Mononuclear cell (primary cell): ENCODE data around the gene ANAPC5. TPM values are rescaled to one million over a fixed set of nuclear protein-coding genes. Genes with fewer than 3 reads are reported as not detected.
"Not testable (repeated sequence)": the region's sequence is repeated elsewhere in the genome, so short reads cannot be mapped to it uniquely, and the experiment has no call there.

Experiments
- H3K27me3 ChIP-seq: 2 replicates; pipeline ENCODE4 v1.6.0; 2011; ENCODE audit warnings: low read length, control low read depth; ENCODE audit not compliant: insufficient read depth
- H3K4me1 ChIP-seq: 2 replicates; pipeline ENCODE4 v1.5.1; 2011; ENCODE audit warnings: mild to moderate bottlenecking, low read length, control low read depth; ENCODE audit not compliant: insufficient read depth
- H3K4me3 ChIP-seq: 2 replicates; pipeline ENCODE4 v1.5.1; 2011; ENCODE audit warnings: mild to moderate bottlenecking, low read length, moderate library complexity
- H3K9me3 ChIP-seq: 2 replicates; pipeline ENCODE4 v1.5.1; 2011; ENCODE audit warnings: low read depth, mild to moderate bottlenecking, control low read depth, low read length
- total RNA-seq: library from RNA; depleted of rRNA; stranded (reverse); fragments of >200 nt; gene quantifications from one replicate; pipeline ENCODE4 v1.2.3, GENCODE V29; 2012

Gene ANAPC5
- total RNA-seq, 1 donor, result 114 TPM

DNA sequence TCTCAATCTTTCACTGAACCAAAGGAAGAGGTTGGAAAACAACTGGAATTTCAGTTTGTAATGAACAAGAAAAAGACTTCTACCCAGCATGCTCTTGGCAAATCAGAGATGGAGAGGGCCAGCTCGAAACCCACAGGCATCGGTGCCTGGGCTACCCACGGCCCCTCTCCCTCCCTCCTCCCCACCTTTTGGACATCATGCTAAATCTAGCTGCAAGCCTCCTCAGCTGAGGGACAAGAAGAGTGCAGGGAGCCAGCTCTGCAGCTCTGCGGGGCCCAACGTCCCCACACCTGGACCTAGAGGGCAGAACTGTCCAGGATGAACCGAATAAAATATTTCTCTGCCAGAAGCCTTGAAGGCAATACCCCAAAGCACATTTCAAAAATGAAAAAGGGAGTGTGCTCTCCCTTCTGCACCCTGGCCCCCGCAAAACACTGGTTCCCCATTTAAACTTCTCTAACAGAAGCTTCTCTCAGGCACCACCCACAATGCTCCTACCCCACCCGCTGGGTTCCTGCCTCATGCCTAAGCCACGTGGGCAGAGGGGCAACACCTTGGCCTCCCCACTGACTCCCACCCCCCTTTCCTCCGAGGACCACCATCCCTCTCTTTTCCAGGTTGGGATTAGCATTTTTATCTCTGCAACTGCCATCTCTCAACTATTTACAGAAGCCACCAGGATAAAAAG, 63.9 kb downstream of the ANAPC5 start:
- Histone ChIP-seq H3K4me3 (no peak overlapping the region), H3K27me3 (no peaks in the 10 kb centered on the region), H3K9me3 (no peaks in the 10 kb centered on the region), H3K4me1 (peaks cover 76% of the 10 kb centered on the region)

DNA sequence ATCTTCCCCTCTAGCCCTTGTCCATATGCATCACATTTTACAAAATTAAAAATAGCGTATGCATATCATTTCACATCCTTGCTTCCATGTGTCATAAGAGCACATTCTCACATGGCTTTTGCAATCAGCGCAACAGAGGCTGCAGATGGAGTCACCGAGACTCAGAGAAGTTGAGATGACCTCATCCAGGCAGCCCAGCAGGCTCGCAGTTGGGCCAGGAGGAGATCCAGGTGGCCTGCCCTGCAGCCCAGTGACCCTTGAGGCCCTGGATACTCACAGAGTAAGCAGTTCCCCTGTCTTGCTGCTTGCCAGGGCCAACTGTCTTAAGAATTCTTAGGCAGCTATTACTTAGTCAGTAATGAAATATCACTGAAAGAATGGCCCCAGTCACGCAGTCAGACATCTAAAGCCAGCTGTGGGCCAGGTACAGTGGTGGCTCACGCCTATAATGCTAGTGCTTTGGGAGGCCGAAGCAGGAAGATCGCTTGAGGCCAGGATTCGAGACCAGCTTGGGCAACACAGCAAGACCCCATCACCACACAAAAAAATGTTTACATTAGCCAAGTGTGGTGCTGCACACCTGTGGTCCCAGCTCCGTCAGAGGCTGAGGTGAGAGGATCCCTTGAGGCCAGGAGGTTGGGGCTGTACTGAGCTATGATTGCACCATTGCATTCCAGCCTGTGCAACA, 64.8 kb downstream of the ANAPC5 start:
- H3K4me1 ChIP-seq, result peaks cover 67% of the 10 kb centered on the region
- H3K9me3 ChIP-seq, result no peaks in the 10 kb centered on the region
- H3K27me3 ChIP-seq, result no peaks in the 10 kb centered on the region
- no peak overlapping the region for H3K4me3 ChIP-seq

GRCh38 chr12:121285856-121286255, 66.4 kb downstream of the ANAPC5 start:
- Histone ChIP-seq H3K9me3 (no peaks in the 10 kb centered on the region), H3K4me1 (peaks cover 51% of the 10 kb centered on the region), H3K4me3 (no peak overlapping the region), H3K27me3 (no peaks in the 10 kb centered on the region)

DNA sequence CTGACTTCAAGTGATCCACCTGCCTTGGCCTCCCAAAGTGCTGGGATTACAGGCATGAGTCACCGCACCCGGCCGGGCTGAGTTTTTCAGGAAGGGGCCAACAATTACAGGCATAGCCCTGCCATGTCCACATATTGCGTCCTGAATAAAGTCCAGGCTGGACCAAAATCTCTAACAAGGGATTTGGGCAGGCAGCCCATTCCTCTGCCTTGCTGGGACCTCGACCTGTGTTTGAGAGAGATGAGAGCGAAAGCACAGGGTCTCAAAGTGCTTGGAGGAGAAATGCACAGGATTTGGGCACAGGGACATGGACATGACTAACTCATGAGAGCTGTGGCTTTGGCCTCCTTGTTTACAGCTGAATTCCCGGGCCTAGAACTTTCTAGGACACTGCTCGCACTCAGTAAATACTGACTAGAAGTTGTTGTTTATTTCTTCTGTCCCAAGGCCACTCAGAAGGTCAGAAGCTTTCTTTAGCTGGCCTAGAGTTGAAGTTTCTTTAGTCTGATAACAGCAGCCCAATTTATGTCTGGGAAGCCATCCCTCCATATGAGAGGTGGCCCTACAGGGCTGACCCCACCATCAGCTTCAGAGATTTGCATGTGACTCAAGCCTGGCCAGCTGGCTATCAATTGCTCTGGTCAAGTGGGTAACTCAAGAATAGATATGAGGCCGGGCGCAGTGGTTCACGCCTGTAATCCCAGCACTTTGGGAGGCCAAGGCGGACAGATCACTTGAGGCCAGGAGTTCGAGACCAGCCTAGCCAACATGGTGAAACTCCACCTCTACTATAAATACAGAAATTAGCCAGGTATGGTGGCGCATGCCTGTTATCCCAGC, 67.4 kb downstream of the ANAPC5 start:
- Histone ChIP-seq H3K4me1 (peaks cover 43% of the 10 kb centered on the region), H3K27me3 (no peaks in the 10 kb centered on the region), H3K9me3 (no peaks in the 10 kb centered on the region), H3K4me3 (no peak overlapping the region)

DNA sequence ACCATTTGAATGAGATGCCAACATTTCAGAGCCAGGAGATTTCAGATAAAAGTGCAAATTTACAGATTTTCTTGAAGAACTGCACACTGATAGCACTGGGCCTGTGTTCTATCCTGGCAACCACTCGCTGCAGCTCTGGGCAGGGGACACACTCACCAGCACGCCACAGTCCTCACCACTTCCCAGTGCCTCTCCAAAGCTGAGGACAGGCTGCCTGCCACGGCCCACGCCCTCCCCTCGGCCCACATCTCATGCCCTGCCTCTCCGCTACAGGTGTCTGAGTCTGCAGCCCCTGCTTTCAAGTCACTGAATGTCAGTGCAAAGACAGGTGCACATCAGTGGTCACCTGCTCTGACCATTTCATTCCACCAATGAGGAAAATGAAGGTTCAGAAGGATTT, 68.4 kb downstream of the ANAPC5 start:
- no peak overlapping the region for H3K4me3 ChIP-seq
- peaks cover 43% of the 10 kb centered on the region for H3K4me1 ChIP-seq
- H3K9me3 ChIP-seq, result no peaks in the 10 kb centered on the region
- H3K27me3 ChIP-seq, result no peaks in the 10 kb centered on the region

DNA sequence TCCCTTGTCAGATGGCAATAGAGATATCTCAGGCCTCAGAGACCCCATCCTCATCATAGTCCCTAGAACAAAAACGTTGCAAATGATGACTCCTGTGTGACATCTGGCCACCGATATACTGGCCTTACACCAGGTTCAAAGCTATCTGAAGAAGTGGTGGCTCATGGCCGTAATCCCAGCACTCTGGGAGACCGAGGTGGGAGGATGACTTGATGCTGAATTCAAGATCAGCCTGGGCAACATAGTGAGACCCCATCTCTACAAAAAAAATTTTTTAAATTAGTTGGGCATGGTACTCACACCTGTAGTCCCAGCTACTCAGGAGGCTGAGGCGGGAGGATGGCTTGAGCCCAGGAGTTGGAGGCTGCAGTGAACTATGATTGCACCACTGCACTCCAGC, 68.8 kb downstream of the ANAPC5 start:
- H3K27me3 ChIP-seq, result no peaks in the 10 kb centered on the region
- no peak overlapping the region for H3K4me3 ChIP-seq
- peaks cover 42% of the 10 kb centered on the region for H3K4me1 ChIP-seq
- no peaks in the 10 kb centered on the region for H3K9me3 ChIP-seq

DNA sequence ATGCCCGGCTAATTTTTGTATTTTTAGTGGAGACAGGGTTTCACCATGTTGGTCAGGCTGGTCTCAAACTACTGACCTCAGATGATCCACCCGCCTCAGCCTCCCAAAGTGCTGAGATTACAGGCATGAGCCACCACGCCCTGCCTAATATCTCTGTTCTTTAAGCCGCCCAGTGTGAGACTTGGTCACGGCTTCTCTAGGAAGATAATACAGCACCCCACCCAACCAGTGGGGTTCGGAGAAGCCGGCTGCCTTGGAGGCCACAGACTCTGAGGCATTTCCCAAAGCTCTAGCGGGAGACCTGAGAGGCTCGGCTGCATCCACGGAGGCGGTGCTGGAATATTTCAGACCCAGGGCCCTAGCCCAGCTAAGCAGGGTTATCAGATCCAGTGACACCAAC, 69.3 kb downstream of the ANAPC5 start:
- H3K27me3 ChIP-seq, H3K4me3 ChIP-seq, H3K9me3 ChIP-seq: not testable (repeated sequence)
- peaks cover 41% of the 10 kb centered on the region for H3K4me1 ChIP-seq

DNA sequence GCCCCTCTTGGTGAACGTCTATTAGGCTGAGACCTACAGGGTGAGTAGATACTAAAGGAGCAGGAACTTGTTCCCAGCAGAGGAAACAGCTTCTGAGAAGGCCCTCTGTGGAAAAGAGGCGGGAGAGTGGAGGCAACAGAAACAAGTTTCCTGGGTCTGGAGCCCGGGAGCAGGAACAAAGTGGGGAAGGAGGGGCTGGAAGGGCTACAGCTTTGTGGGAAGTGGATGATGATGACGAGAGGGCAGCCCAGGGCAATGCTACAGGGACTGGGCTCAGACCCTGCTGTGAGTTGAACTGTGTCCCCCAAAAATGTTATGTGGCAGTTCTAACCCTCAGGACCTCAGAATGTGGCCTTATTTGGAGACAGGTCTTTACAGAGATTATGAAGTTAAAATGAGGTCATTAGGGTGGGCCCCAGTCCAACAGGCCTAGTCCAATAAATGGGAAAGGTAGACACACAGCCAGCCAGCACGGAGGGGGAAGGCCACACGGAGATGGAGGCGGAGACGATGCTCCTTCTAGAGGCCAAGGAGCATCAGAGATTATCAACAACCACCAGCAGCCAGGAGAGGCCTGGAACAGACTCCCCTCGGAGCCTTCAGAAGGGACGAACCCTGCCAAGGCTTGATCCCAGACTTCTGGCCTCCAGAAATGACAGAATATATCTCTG, 70.0 kb downstream of the ANAPC5 start:
- no peak overlapping the region for H3K4me3 ChIP-seq
- no peaks in the 10 kb centered on the region for H3K27me3 ChIP-seq
- no peaks in the 10 kb centered on the region for H3K9me3 ChIP-seq
- peaks cover 41% of the 10 kb centered on the region for H3K4me1 ChIP-seq

GRCh38 chr12:121281116-121281515, 71.1 kb downstream of the ANAPC5 start:
- H3K4me1 ChIP-seq, result peaks cover 38% of the 10 kb centered on the region

GRCh38 chr12:121280531-121280930, 71.7 kb downstream of the ANAPC5 start:
- not testable (repeated sequence) for H3K4me3 ChIP-seq, H3K9me3 ChIP-seq, H3K27me3 ChIP-seq
- peaks cover 34% of the 10 kb centered on the region for H3K4me1 ChIP-seq

More at GRCh38 chr12:121281116-121281515, 71.1 kb downstream of the ANAPC5 start:
- not testable (repeated sequence) for H3K9me3 ChIP-seq, H3K27me3 ChIP-seq, H3K4me3 ChIP-seq

DNA sequence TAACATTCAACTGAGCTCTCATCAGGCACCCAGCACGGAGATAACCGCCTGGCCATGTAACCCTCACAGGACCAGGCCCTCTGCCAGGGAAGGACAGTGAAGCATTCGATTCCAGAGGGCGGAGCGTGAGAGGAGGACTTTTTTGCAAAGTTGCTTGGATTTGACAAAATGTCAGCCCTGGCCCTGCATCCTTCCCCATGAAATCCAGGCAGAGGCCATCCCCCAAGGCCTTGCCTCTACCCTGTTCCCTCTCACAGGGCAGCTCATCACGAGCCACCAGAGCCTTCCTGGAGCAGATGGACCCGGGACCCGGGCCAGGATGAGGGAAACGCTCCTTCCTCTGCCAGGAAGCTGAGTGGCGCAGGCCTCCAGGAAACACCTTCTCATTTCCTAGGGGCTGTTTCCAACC, 72.7 kb downstream of the ANAPC5 start:
- H3K9me3 ChIP-seq, result no peaks in the 10 kb centered on the region

DNA sequence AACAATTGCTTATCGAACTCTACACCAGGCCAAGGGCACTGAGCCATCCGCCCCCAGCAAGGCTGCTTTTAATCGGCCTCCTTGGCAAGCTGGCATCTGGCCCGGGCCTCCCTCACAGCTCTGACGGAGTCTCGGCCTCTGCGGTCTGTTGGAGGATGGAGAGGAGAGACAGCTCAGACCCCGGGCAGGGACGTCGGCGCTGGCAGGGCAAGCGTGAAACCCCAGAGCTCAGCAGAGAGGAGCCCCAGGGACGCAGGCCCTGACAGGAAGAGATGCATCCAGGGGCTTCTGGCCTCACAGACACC, 73.2 kb downstream of the ANAPC5 start:
- no peaks in the 10 kb centered on the region for H3K27me3 ChIP-seq
- H3K4me1 ChIP-seq, result peaks cover 34% of the 10 kb centered on the region
- no peaks in the 10 kb centered on the region for H3K9me3 ChIP-seq
- H3K4me3 ChIP-seq, result no peak overlapping the region

More for the DNA sequence above, 72.7 kb downstream of the ANAPC5 start:
- no peak overlapping the region for H3K4me3 ChIP-seq
- no peaks in the 10 kb centered on the region for H3K27me3 ChIP-seq
- peaks cover 34% of the 10 kb centered on the region for H3K4me1 ChIP-seq

GRCh38 chr12:121278169-121279070, 73.8 kb downstream of the ANAPC5 start:
- H3K4me1 ChIP-seq, result peaks cover 34% of the 10 kb centered on the region
- H3K27me3 ChIP-seq, result no peaks in the 10 kb centered on the region
- no peak overlapping the region for H3K4me3 ChIP-seq
- no peaks in the 10 kb centered on the region for H3K9me3 ChIP-seq

DNA sequence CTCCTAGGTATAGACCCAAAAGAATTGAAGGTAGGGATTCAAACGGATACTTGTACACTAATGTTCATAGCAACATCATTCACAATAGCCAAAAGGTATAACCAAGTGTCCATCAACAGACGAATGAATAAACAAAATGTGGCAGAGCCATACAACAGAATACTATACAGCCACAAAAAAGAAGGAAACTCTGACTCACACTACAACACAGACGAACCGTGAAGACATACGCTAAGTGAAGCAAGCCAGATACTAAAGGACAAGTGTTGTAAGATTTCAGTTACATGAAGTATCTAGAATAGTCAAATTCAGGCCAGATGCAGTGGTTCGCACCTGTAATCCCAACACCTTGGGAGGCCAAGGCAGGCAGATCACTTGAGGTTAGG, 74.8 kb downstream of the ANAPC5 start:
- H3K9me3 ChIP-seq, result no peaks in the 10 kb centered on the region
- no peaks in the 10 kb centered on the region for H3K27me3 ChIP-seq

More for the DNA sequence above, 74.8 kb downstream of the ANAPC5 start:
- Histone ChIP-seq H3K4me1 (peaks cover 34% of the 10 kb centered on the region), H3K4me3 (no peak overlapping the region)
